ENCODE results near the gene LARGE1.

The LARGE1 gene

DNA sequence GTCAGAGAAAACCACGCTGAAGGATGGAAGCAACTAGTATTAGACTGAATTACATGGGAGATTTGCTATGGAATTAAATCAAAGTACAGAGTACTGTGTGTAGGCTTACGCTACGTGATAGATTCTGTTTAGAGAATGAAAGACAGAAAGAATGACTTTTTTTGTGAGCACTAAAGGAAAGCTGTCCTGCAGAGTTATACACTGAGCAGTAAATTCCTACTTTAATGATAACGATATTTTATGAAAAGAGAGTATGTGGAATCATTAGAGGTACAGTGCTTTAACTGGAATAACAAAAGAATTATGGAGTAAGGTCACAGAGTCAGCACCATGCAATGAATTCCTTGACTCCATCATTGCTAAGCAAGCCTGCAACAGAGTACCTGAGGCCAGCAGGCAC is 566.8 kb downstream of the LARGE1 start:
- no peak for DNase-seq

DNA sequence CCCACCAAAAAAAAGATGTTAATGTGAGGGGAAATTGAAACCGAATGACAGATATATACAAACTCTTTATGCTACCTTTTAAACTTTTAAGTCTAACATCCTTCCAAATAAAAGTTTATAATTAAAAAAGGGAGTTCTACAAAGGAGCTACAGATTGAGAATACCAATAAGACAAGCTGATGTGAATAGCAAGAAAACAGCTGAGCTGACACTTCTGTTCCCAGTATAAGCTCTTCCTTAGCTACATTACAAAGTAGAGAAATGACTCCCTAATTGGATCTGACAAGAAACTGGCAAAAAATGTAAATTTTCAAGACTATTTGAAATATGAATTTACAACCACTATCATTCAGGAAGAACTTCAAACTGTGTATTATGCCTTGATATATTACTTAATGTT is 567.5 kb downstream of the LARGE1 start:
- no peak for DNase-seq

DNA sequence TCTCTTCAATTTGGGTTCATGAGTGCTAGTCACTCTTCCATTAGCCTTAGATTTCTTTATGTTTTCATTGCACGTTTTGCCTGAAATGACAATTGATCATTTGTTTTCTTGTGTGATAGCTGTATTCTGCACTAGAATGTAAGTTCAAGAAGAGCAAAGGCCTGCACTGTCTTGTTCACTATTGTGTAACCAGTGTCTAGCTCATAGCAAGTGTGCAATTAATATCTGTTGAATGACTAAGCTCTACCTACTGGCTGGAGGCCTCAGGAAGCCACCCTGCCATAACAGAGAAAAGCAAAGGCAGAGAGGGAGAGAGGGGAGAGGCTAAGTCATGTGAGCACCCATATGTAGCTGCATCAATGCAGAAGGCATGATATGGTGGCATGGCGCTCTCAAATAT is 569.3 kb downstream of the LARGE1 start:
- DNase-seq = no peak

DNA sequence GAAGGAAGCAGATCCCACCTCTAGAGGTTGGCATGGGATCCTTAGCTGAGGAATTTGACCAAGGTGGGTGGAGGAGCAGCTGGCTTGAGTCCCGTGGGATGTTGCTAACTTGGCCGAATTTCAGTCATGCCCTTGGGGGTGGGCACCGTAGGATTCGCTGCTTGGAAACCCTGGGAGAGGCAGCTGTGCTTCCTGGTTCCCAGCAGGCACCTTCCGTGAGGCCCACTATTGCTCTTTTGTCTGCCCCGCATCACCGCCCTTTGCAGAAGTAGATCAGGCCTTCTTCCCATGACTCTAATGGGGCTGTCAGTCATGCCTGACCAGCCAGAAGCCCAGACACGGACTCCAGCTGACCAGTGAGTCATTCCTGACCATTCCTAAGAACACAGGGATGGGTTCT is 569.8 kb downstream of the LARGE1 start:
- no peak for DNase-seq

GRCh38 chr22:33347002-33347401 is 573.3 kb downstream of the LARGE1 start:
- DNase-seq = no peak

DNA sequence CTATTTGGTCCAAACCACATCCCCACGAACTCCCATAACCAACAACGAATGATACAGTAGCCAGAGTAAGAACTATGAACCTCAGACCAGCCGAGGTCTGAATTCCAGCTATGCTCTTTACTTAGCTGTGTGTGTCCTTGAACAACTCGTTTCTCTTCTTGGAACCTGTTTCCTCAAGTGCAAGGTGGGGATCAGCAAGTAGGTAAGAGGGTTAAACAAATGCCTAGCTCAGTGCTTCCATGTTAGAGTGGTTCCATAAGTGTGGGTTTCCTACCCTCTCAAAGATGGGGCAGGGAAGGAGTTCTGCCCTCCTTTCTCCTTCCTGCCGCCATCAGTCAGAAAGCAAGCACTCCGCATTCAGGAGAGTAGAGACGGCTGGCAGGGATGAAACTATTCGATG is 578.7 kb downstream of the LARGE1 start:
- DNase-seq = no peak

DNA sequence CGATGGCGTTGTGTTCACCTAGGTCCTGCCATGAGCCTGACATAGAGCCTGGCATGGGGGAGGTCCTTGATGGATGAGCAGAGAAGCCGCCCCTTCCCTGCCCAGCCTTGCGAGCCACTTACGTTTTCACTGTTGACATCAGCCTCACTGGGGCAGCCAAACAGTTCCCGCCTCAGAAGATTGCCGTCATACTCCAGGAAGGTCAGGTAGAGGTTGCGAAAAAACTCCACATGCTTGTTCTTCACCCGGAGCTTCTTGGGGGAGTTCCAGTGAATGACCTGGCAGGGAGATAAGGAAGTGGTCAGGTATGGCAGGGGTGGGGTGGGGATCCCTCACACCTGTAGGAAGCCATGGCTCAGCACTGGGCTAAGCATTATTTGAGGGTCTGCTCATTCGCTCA is 582.8 kb downstream of the LARGE1 start:
- DNase-seq = no peak

- DNase-seq = no peak
Observed at GRCh38 chr22:33335611-33336279, 584.5 kb downstream of the LARGE1 start.

DNA sequence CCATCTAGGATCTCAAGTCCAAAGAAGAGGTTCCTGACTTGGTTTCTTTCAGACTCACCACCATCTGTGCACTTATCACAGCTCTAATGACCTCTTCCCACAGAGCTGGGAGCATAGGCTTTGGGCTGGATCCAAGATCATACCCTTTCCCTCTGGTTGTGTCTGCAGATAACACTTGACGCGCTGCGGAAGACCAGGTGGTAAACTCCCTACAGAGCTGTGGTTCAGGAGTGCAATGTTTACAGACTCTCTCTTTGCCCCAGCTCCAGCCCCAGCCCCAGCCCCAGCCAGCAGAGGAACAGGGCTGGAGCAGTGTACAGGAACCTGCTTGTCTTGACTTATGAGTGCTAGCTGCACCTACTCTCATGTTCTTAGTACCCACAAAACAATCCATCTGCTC is 587.7 kb downstream of the LARGE1 start:
- no peak for DNase-seq

DNA sequence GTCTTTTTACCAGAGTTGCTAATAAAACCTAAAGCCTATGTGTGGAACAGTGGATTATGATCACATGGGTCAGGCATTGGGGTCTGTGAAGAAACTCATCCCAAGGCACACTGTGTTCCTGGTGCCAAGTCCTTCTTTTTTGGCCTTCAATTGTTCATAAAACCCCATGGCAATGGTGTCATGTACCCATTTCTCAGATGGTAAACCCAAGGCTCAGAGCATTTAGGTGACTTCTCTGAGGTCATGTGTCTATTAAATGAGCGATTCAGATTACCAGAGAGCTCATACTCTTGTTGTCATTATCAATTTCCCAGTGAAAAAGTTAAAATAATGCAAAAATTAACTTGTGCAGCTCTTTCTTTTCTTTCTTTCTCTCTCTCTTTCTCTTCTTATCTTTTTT is 589.3 kb downstream of the LARGE1 start:
- no peak for DNase-seq

- DNase-seq = no peak
Observed at GRCh38 chr22:33330534-33330933, 589.7 kb downstream of the LARGE1 start.

GRCh38 chr22:33329398-33329797 is 590.9 kb downstream of the LARGE1 start:
- no peak for DNase-seq

GRCh38 chr22:33328789-33329296 is 591.4 kb downstream of the LARGE1 start:
- no peak for DNase-seq

- DNase-seq = no peak
Observed at GRCh38 chr22:33327348-33327860, 592.9 kb downstream of the LARGE1 start.

DNA sequence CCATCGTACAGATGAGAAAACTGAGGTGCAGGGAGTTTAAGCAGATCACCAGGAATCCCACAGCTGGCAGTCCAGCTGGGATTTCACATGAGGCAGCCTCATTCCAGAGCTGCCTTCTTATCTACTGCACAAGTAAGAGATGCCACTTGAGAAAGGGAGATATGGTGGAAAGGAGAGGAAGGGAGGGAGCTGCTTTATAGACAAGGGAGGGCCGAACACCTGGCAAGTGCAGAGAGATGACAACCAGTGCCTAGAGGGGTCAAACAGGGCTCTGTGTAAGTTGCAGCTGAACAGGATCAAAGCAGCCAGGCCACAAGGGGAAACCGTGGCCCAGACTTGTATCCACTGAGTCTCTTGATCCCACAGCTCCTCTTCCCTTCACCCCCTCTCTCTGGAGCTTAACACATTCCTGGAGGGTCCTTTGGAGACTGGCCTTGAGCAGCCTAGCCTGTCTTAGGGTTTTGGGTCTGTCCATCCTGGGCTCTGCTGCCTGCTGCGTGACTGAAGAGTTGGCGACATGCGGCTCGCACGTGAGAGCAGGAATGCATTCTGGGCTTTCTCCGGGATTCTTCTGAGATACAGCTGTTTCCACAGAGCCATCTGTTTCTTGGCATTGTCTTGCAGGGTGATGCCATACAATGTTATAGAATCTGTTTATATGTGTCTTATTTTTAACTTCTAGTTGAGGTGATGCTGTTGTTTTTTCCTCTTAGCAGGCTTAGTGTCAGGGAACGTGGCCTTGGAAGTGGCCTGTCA is 593.6 kb downstream of the LARGE1 start:
- DNase-seq = no peak

DNA sequence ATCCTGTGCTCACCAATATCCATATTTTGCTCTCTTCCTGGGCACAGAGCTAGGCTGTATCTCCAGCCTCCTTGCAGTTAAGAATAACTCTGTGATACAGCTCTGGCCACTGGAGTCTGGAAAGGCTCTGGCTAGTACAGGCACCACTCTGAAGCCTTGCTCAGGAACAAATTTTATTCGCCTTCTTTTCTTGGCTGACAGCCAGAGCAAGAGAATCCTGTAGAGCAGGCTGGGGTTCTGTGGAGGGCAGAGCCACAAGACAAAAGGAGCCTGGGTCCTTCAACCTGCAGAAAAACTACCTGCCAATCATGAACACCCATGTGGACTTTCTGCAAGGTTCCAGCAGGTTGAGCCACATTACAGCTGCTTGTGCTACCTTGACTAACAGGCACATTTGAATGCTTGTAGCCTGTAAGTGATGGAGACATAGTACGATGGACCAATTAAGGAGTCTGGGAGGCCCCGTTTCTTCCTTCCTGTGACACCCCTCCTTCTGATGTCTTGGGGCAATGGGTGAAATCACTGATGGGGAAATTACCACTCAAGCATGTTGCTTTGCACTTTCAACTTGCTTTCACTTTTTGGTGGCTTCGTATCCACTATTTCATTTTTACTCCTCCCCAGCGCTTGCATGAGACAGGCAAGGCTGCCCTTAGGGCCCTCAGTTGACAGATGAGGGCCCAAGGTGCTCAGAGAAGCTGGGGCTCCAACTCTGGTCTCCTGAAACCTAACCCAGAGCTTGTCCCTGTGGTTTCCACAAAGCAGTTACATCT is 594.9 kb downstream of the LARGE1 start:
- no peak for DNase-seq

- no peak for DNase-seq
Observed at GRCh38 chr22:33324228-33324627, 596.0 kb downstream of the LARGE1 start.

DNA sequence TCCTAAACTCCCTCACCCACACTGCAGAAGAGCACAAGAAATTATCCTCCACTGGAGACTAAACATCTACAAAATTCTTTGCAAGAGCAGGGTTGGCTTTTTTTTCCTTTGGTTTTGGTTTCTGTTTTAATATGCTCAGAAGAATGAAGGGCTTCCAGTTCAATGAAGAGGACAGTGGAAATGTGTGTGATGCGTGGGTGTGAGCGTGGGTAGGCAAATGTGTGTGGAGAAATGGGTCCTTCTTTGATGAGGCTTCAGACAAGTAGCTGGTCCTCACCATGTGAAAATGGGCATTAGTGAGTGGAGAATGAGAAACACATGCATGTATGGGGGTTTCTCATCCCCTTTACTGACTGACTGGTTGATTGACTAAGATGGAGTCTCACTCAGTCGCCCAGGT is 598.8 kb downstream of the LARGE1 start:
- no peak for DNase-seq

GRCh38 chr22:33315954-33316353 is 604.3 kb downstream of the LARGE1 start:
- DNase-seq = no peak

- DNase-seq = no peak
Observed at GRCh38 chr22:33315117-33315516, 605.2 kb downstream of the LARGE1 start.

DNA sequence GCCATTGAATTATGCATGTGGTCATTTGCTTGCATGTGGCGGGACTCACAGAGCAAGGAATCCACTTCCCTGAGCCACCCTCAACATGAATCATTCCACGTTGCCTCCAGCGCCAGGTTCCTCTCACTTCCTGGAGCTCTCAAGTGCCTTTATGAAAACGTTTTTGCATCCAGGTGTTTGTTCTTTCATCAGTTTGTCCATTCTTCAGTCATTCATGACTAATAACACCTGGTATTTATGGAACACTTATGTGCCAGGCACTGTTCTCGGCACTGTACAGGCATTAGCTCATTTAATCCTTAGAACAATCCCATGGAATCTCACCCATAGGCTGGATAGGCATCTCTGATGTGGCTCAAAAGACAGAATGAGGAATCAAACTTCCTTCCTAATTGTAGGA is 606.0 kb downstream of the LARGE1 start:
- DNase-seq = no peak

DNA sequence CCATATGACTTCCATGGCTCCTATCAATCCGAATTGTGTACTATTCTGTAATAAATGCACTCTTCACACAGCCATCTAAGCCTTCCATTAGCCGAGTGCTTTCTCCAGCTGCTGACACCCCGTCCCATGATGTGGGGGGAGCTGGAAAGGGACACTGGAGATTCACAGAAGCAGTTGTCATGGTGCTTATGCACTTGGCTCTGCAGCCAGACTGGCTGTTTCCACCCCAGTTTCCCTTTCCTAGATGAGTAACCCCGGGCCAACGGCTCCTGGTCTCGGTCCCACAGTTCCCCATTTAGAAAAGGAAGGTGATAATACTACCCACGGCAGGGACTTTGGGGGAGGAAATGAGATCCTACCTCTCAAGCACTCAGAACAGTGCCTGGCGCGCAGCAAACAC is 617.2 kb downstream of the LARGE1 start:
- DNase-seq = peak in 3 of 14 donors; percentile 3 to 31 (median 8)

GRCh38 chr22:33302549-33302948 is 617.7 kb downstream of the LARGE1 start:
- no peak for DNase-seq

Data from C1 segment of cervical spinal cord (tissue), 14 donors.